ENCODE results near the gene TASOR. TPM values are rescaled to one million over a fixed set of nuclear protein-coding genes. Genes with fewer than 3 reads are reported as not detected.
"Not testable (repeated sequence)": the region's sequence is repeated elsewhere in the genome, so short reads cannot be mapped to it uniquely, and the experiment has no call there.

The TASOR gene
- total RNA-seq, 2 experiments from 2014 or later = 37.6 to 40.7 TPM

GRCh38 chr3:56693750-56694149 lies 10.7 kb upstream of the TASOR start:
- ATAC-seq (ENCODE audit: poor library complexity) = no peak
- Histone ChIP-seq H3K9me3 (ENCODE audit: control insufficient read depth in 1 of 2, insufficient read depth in 1 of 2, low read length in 2 of 2) (no peaks in the 10 kb centered on the region), H3K27me3 (ENCODE audit: control insufficient read depth in 1 of 2, insufficient read depth in 2 of 2, low read length in 2 of 2) (no peaks in the 10 kb centered on the region), H3K4me3 (ENCODE audit: low read length) (no peak overlapping the region), H3K4me1 (ENCODE audit: insufficient read depth, low read length) (peaks cover 30% of the 10 kb centered on the region), H3K27ac (ENCODE audit: low read depth in 1 of 2, low read length in 2 of 2) (peak overlapping the region; percentile 16 to 42), H3K36me3 (ENCODE audit: insufficient read depth, low read length) (no peaks in the 10 kb centered on the region)
- peak in 3 of 14 experiments; percentile 30 to 34 (median 32) for DNase-seq
- no peaks in the 10 kb centered on the region for H3K36me3 Mint-ChIP-seq (ENCODE audit: low read depth)
- H3K27ac Mint-ChIP-seq = peak overlapping the region; percentile 76
- intact Hi-C loops (cut with DNase I, micrococcal nuclease) = loop anchor here in 1 of 2 experiments (2.0 kb wide), 1 partner anchor 535 kb away; no protein-coding TSS in a partner anchor
- no peaks in the 10 kb centered on the region for H3K27me3 Mint-ChIP-seq
- H3K4me3 Mint-ChIP-seq = peak overlapping the region; percentile 61
- POLR2A ChIA-PET = interaction anchor here (0.8 to 6.7 kb wide), 9 partner anchors 9 to 223 kb away, joined by 3 to 102 read pairs (median 4); partner anchors contain the start of genes ARHGEF3 and TASOR
- CTCF ChIA-PET = interaction anchor here (0.8 to 1.8 kb wide), 2 partner anchors 108 to 295 kb away, joined by 5 to 6 read pairs; partner anchors contain the start of gene ARHGEF3
- H3K4me1 Mint-ChIP-seq (ENCODE audit: low read depth) = peaks cover 44% of the 10 kb centered on the region
- no peak for TF ChIP-seq CTCF (IDR thresholded peaks at IDR 0.05)
- no peaks in the 10 kb centered on the region for H3K9me3 Mint-ChIP-seq

- H3K36me3 ChIP-seq (ENCODE audit: insufficient read depth, low read length); H3K27me3 ChIP-seq (ENCODE audit: control insufficient read depth in 1 of 2, insufficient read depth in 2 of 2, low read length in 2 of 2); H3K27ac ChIP-seq (ENCODE audit: low read depth in 1 of 2, low read length in 2 of 2); H3K9me3 Mint-ChIP-seq; H3K36me3 Mint-ChIP-seq (ENCODE audit: low read depth); H3K27me3 Mint-ChIP-seq; H3K9me3 ChIP-seq (ENCODE audit: control insufficient read depth in 1 of 2, insufficient read depth in 1 of 2, low read length in 2 of 2); intact Hi-C loops (cut with DNase I, micrococcal nuclease): not testable (repeated sequence)
- ATAC-seq (ENCODE audit: poor library complexity) = peak; percentile 69
- Histone ChIP-seq H3K4me3 (ENCODE audit: low read length) (peak overlapping the region; percentile 30), H3K4me1 (ENCODE audit: insufficient read depth, low read length) (peaks cover 30% of the 10 kb centered on the region)
- peak in 7 of 14 experiments; percentile 12 to 84 (median 37) for DNase-seq
- Mint-ChIP-seq H3K27ac (peak overlapping the region; percentile 76), H3K4me1 (ENCODE audit: low read depth) (peaks cover 44% of the 10 kb centered on the region), H3K4me3 (peak overlapping the region; percentile 61)
- ChIA-PET POLR2A (interaction anchor here (0.5 to 6.7 kb wide), 12 partner anchors 9 to 904 kb away, joined by 3 to 102 read pairs (median 4); partner anchors contain the start of genes ARHGEF3, CCDC66, PDE12 and TASOR), CTCF (interaction anchor here (1.8 kb wide), 1 partner anchor 296 kb away, joined by 6 read pairs; no protein-coding TSS in a partner anchor)
These were observed 9.7 kb upstream of the TASOR start for GRCh38 chr3:56692520-56693433.

- H3K4me3 Mint-ChIP-seq; intact Hi-C loops (cut with DNase I, micrococcal nuclease); H3K27ac ChIP-seq (ENCODE audit: low read depth in 1 of 2, low read length in 2 of 2); H3K36me3 Mint-ChIP-seq (ENCODE audit: low read depth); DNase-seq; H3K27me3 Mint-ChIP-seq; H3K27me3 ChIP-seq (ENCODE audit: control insufficient read depth in 1 of 2, insufficient read depth in 2 of 2, low read length in 2 of 2); H3K9me3 Mint-ChIP-seq; CTCF ChIA-PET; ATAC-seq (ENCODE audit: poor library complexity); H3K4me3 ChIP-seq (ENCODE audit: low read length); H3K9me3 ChIP-seq (ENCODE audit: control insufficient read depth in 1 of 2, insufficient read depth in 1 of 2, low read length in 2 of 2); H3K36me3 ChIP-seq (ENCODE audit: insufficient read depth, low read length): not testable (repeated sequence)
- Mint-ChIP-seq H3K27ac (peak overlapping the region; percentile 76), H3K4me1 (ENCODE audit: low read depth) (peaks cover 43% of the 10 kb centered on the region)
- H3K4me1 ChIP-seq (ENCODE audit: insufficient read depth, low read length) = peaks cover 30% of the 10 kb centered on the region
- POLR2A ChIA-PET = interaction anchor here (1.1 to 6.7 kb wide), 5 partner anchors 8 to 135 kb away, joined by 3 to 102 read pairs (median 5); partner anchors contain the start of genes ARHGEF3, CCDC66 and TASOR
These were observed 8.9 kb upstream of the TASOR start for GRCh38 chr3:56692001-56692365.

All from CD4-positive, alpha-beta T cell (primary cell).